ENCODE measurements around the gene KCNIP1.

Gene KCNIP1

GRCh38 chr5:170603578-170604565 is 100.1 kb downstream of the KCNIP1 start:
- DNase-seq = peak; percentile 69

GRCh38 chr5:170606941-170607340 is 103.1 kb downstream of the KCNIP1 start:
- no peak for DNase-seq

- DNase-seq = peak; percentile 27
Observed at GRCh38 chr5:170611449-170612090, 107.8 kb downstream of the KCNIP1 start.

- DNase-seq = no peak
Observed at GRCh38 chr5:170612256-170612678, 108.4 kb downstream of the KCNIP1 start.

GRCh38 chr5:170614065-170614490 is 110.3 kb downstream of the KCNIP1 start:
- DNase-seq = peak; percentile 33

GRCh38 chr5:170614720-170615119 is 110.9 kb downstream of the KCNIP1 start:
- DNase-seq = peak; percentile 68

GRCh38 chr5:170617533-170618490 is 114.0 kb downstream of the KCNIP1 start:
- no peak for DNase-seq

- no peak for DNase-seq
Observed at GRCh38 chr5:170619869-170620268, 116.0 kb downstream of the KCNIP1 start.

GRCh38 chr5:170622933-170623332 is 119.1 kb downstream of the KCNIP1 start:
- no peak for DNase-seq

GRCh38 chr5:170623576-170624181 is 119.9 kb downstream of the KCNIP1 start:
- DNase-seq = peak; percentile 61

GRCh38 chr5:170625221-170626165 is 121.7 kb downstream of the KCNIP1 start:
- no peak for DNase-seq

- no peak for DNase-seq
Observed at GRCh38 chr5:170626507-170627150, 122.8 kb downstream of the KCNIP1 start.

GRCh38 chr5:170627271-170627670 is 123.5 kb downstream of the KCNIP1 start:
- DNase-seq = no peak

- no peak for DNase-seq
Observed at GRCh38 chr5:170628028-170628427, 124.2 kb downstream of the KCNIP1 start.

- DNase-seq = no peak
Observed at GRCh38 chr5:170628691-170629565, 125.1 kb downstream of the KCNIP1 start.

- DNase-seq = no peak
Observed at GRCh38 chr5:170629566-170630175, 125.9 kb downstream of the KCNIP1 start.

- DNase-seq = no peak
Observed at GRCh38 chr5:170630226-170630625, 126.4 kb downstream of the KCNIP1 start.

- no peak for DNase-seq
Observed at GRCh38 chr5:170630711-170631141, 126.9 kb downstream of the KCNIP1 start.
